HG03469 (cell line): ENCODE measurements around the gene TPPP3.
"Not testable (repeated sequence)": the region's sequence is repeated elsewhere in the genome, so short reads cannot be mapped to it uniquely, and the experiment has no call there.

ENCODE experiments used
- ATAC-seq: cut with Tn5 transposase; IDR thresholded peaks from one replicate; pipeline ENCODE4 v1.9.1; 2021; ENCODE audit warnings: mild to moderate bottlenecking, moderate library complexity, moderate number of reproducible peaks; ENCODE audit not compliant: unreplicated experiment

TPPP3 gene

DNA sequence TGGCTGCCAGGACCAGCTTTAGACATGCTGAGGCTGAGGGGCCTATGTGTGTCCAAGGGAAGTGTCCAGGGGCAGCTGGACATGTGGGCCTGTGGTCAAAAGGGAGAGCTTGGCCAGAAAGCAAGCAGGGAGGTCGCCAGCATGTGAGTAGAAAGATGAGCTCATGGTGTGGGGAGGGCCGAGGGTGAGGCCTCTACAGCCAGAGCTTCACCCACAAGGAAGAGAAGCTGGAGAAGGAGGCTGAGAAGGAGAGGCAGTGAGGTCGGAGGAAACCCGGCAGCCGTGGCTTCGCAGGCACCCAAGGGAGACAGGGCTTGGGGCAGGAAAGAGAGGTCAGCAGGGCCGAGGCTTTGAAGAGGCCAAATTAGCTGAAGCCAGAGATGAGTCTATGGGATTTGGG is 33.7 kb upstream of the TPPP3 start:
- ATAC-seq: no peak

GRCh38 chr16:67426022-67426421 is 32.7 kb upstream of the TPPP3 start:
- ATAC-seq: no peak

GRCh38 chr16:67425580-67425979 is 32.3 kb upstream of the TPPP3 start:
- ATAC-seq: no peak

GRCh38 chr16:67425061-67425460 is 31.8 kb upstream of the TPPP3 start:
- ATAC-seq: no peak

GRCh38 chr16:67424261-67424615 is 30.9 kb upstream of the TPPP3 start:
- ATAC-seq: no peak

DNA sequence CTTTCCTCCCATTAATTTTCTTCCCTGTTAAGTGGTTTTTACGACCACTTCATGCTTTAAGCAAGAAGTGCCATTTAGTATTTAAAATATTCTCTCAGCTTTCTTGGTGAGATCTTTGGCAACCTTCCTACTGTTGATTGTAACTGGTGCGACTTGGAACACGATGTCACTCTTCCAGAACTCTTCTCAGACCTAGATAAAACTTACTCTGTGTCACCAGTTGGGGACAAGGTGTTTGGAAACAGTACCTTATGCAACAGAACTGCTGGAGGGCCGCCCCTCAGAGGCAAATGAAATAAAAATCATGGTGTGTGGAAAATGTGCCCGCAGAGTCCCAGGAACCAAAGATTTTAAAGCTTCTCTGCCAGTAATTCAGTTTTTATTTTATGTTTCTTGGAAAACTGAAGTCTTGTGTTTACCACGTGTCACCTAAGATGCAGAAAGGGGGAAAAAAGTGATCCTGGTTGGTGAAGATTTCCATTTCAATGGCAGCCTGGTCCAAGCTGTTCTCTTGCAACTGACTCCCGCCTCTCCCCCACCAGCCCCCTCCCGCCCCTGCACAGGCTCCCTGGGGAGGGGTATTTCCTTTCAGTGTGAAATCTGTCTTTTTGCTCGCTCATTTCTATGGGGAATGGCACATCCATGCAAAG is 30.4 kb upstream of the TPPP3 start:
- no peak for ATAC-seq

GRCh38 chr16:67423015-67423414 is 29.7 kb upstream of the TPPP3 start:
- no peak for ATAC-seq

GRCh38 chr16:67421030-67421429 is 27.7 kb upstream of the TPPP3 start:
- ATAC-seq: no peak

DNA sequence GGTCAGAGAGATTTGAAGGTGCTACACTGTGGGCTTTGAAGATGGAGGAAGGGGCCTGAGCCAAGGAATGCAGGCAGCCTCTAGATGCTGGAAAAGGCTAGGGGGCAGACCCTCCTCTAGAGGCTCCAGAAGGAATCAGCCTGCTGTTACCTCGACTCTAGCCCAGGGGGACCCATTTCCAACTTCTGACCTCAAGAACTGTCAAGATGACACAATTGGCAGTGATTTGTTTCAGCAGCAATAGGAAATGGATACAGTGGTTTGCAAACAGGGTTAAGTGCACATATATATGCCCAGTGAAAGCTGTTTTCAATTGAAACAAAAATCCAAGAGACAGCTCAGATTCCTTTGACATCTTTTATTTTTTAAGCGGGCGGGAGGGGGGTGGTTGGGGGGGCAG is 26.6 kb upstream of the TPPP3 start:
- ATAC-seq: no peak

DNA sequence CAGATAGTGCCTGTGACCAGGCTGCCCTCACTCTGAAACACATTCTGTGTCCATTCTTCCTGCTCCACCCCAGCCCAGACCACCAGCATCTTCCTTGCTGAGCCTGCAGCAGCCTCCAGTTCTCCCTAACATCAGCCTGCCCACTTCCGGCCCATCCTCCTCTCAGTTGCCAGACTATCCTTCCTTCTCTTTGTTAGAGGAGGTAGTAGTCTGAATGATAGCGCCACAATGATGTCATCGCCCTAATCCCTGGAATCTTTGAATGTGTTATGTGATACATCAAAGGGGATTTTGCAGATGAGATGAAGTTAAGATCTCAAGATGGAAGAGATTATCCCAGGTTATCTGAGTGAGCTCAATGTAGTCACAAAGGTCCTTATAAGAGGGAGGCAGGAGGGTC is 26.2 kb upstream of the TPPP3 start:
- ATAC-seq: no peak

DNA sequence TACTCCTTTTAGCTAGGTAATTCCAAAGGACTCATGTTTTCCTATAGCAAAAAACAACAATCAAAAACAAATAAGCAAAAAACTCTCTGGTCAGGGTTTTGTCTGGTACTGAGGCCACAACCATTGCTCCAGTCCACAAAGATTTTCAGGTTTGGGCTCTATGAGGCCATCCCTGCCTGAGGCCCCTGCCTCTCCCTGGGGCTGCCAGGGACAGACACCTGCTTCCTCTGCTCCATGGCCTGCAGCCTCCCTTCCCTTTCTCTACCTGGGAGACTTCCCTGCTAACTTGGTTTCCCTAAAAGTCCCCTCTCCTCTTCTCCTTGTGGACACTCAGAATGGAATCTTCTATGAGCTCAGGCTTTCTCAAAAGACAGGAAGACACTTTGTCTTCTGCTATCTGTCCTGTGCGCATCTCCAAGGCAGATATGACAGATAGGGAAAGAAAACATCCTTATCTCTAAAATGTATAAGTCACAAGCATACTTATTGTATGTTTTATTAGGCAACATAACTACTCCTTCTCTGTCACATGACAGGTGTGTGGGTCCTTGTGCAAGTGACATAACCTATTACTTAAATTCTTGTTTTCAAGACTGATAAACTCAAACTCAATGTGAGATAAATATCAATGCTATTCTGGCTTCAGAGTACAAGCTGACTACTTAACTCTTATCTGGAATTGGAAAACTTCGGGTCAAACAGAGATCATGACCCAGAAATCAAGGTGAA is 24.2 kb upstream of the TPPP3 start:
- no peak for ATAC-seq

- no peak for ATAC-seq
These were observed 22.8 kb upstream of the TPPP3 start, which contains the start of gene ZDHHC1 for GRCh38 chr16:67415872-67416793. ZDHHC1 (minus strand) TSS chr16:67416477; CDS start chr16:67407775, 8,702 bp downstream.

DNA sequence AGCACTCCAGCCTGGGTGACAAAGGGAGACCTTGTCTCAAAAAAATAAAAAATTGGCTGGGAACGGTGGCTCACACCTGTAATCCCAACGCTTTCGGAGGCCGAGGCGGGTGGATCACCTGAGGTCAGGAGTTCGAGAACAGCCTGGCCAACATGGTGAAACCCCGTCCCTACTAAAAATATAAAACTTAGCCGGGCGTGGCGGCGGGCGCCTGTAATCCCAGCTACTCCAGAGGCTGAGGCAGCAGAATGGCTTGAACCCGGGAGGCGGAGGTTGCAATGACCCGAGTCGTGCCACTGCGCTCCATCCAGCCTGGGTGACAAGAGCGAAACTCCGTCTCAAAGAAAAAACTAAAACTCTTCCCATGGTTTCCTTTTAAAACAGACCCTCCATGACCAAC is 22.1 kb upstream of the TPPP3 start:
- ATAC-seq: not testable (repeated sequence)

DNA sequence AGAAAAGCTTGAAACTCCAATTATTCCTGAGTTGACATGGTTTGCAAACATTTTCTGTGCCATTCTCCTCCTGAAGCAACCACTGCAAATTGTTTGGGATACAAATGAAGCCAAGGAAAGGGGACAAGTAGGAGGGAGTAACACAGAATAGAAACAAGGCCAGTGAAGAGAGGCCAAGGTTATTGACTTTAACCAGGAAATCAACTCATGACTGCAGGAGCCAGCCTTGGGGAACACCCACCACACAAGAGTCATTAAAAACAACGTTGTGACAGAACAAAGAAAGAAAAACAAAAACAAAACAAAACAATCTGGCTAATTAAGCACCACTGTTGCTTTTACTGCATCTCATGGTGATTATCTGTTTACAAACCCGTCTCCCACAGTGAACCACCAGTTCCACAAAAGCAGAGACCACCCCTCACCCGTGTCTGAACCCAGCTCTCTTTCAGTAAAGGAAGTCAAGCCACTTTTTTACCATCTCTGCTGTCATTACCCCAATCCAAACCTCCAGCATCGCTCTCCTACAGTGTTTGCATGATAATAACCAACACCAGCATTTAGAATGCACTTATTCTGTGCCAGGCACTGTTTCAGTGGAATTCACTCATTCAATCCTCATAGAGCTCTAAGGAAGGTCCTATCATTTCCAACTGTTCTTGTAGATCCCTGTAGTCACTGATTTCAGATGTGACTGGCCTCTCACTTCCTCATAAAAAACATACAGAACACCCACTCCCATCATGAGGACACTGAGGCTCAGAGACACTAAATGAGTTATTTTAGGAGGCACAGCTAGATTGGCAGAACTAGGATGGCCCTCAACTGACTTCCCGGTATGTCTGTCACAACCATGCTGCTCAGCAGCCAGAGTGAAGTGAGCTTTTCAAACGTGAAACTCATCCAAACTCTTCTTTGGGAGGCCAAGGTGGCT is 20.9 kb upstream of the TPPP3 start:
- no peak for ATAC-seq

- no peak for ATAC-seq
These were observed 19.0 kb upstream of the TPPP3 start for GRCh38 chr16:67412294-67412693.

- ATAC-seq: no peak
These were observed 18.0 kb upstream of the TPPP3 start for GRCh38 chr16:67411339-67411738.

GRCh38 chr16:67409631-67410030 is 16.3 kb upstream of the TPPP3 start:
- no peak for ATAC-seq

- ATAC-seq: no peak
These were observed 14.6 kb upstream of the TPPP3 start for GRCh38 chr16:67407788-67408452.

DNA sequence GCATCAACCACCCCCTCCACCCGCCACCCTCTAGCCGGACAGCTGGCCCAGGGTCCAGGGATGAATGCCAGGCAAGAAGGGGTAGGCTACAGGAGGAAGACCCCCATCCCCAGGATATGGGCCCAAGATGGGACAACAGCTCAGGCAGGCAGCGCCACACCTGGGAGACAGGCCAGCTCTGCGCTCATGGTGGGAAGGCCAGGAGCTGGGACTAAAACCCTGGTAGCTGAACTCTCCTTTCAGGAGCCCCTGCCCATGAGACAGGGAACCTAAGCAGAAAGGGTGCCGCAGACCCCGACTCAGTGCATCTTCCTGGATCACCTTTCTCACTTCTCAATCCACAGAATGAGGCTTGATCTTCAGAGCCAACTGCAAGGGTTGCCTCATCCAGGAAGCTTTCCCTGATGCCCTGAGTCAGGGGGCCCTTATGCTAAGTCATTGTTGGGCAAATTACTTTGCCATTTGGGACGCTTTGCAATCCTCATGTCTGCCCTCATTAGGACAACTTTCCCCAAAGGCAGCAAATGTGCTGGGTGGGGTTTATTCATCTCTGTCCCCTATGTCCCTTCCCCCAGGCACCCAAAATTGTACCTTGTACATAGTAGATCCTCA is 14.0 kb upstream of the TPPP3 start:
- ATAC-seq: no peak
